Nephron (organoid): Measurements from ENCODE around the gene SNX5.
A peak's percentile ranks its signal among the peaks of the same experiment; 100 is the strongest.

Experiments
- H3K27ac Mint-ChIP-seq, 3 experiments: 2 replicates each; pipeline ENCODE4 v1.8.0; 2020; ENCODE audit warnings: mixed read lengths in 3 of 3, mild to moderate bottlenecking in 2 of 3, moderate library complexity in 1 of 3
- H3K27me3 Mint-ChIP-seq: 2 replicates; pipeline ENCODE4 v1.8.0; 2021; ENCODE audit warnings: low read depth, mild to moderate bottlenecking, moderate library complexity, mixed read lengths
- H3K36me3 Mint-ChIP-seq: 2 replicates; pipeline ENCODE4 v1.8.0; 2020; ENCODE audit warnings: low read depth, mixed read lengths
- H3K4me1 Mint-ChIP-seq: 2 replicates; pipeline ENCODE4 v1.8.0; 2020; ENCODE audit warnings: mixed read lengths
- H3K4me3 Mint-ChIP-seq, 3 experiments: 2 replicates each; pipeline ENCODE4 v1.8.0; 2020; ENCODE audit warnings: mild to moderate bottlenecking in 3 of 3, mixed read lengths in 3 of 3, moderate library complexity in 2 of 3
- H3K9me3 Mint-ChIP-seq: 2 replicates; pipeline ENCODE4 v1.8.0; 2020; ENCODE audit warnings: mixed read lengths
- TF ChIP-seq, protein P1 (sequence below), 3 experiments: fragments of 200-600 bp; sonication (generic); IDR thresholded peaks; one replicate each; pipeline ENCODE4 v1.5.0; 2021; ENCODE audit warnings: antibody characterized with exemption in 3 of 3; ENCODE audit not compliant: unreplicated experiment in 3 of 3

Gene SNX5

DNA sequence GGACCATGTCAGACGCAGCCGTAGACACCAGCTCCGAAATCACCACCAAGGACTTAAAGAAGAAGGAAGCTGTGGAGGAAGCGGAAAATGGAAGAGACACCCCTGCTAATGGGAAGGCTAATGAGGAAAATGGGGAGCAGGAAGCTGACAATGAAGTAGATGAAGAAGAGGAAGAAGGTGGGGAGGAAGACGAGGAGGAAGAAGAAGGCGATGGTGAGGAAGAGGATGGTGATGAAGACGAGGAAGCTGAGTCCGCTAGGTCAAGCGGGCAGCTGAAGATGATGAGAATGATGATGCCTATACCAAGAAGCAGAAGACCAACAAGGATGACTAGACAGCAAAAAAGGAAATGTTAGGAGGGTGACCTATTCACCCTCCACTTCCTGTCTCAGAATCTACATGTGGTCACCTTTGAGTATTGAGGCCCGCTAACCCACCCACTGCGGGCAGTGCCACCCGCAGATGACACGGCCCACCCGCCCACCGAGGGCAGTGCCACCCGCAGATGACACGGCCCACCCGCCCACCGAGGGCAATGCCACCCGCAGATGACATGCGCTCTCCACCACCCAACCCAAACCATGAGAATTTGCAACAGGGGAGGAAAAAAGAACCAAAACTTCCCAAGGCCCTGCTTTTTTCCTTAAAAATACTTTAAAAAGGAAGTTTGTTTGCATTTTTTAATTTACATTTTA is 43.5 kb upstream of the SNX5 start:
- TF ChIP-seq, protein P1, sequence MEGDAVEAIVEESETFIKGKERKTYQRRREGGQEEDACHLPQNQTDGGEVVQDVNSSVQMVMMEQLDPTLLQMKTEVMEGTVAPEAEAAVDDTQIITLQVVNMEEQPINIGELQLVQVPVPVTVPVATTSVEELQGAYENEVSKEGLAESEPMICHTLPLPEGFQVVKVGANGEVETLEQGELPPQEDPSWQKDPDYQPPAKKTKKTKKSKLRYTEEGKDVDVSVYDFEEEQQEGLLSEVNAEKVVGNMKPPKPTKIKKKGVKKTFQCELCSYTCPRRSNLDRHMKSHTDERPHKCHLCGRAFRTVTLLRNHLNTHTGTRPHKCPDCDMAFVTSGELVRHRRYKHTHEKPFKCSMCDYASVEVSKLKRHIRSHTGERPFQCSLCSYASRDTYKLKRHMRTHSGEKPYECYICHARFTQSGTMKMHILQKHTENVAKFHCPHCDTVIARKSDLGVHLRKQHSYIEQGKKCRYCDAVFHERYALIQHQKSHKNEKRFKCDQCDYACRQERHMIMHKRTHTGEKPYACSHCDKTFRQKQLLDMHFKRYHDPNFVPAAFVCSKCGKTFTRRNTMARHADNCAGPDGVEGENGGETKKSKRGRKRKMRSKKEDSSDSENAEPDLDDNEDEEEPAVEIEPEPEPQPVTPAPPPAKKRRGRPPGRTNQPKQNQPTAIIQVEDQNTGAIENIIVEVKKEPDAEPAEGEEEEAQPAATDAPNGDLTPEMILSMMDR (IDR thresholded peaks at IDR 0.05; ENCODE audit: unreplicated experiment in 3 of 3), result no peak
- peaks cover 12% of the 10 kb centered on the region for H3K27me3 Mint-ChIP-seq
- peaks cover 4% of the 10 kb centered on the region for H3K36me3 Mint-ChIP-seq
- H3K4me3 Mint-ChIP-seq, result no peak overlapping the region
- peak overlapping the region in 2 of 3 experiments; percentile 24 to 59 for H3K27ac Mint-ChIP-seq
- H3K9me3 Mint-ChIP-seq, result peaks cover 8% of the 10 kb centered on the region
- peaks cover 37% of the 10 kb centered on the region for H3K4me1 Mint-ChIP-seq

DNA sequence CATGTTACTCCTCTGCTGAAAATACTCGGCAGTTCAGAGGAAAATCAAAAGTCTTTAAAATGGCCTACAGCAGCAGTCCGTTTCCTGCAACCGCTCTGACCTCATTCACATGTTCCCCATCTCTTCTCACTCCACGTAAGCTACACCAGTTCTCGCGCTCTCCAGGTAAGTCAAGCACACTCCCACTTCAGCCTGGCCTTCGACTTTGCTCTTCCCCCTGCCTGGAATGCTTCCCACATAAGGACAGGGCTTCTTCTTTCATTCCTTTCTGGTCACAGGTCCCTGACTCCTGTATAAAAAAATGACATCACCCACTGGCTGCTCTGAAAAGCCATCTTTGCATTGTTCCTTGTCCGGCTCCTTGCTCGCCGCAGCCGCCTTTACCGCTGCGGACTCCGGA is 42.9 kb upstream of the SNX5 start:
- Mint-ChIP-seq H3K27me3 (peaks cover 12% of the 10 kb centered on the region), H3K27ac (peak overlapping the region; percentile 24 to 59 (median 28)), H3K36me3 (peaks cover 4% of the 10 kb centered on the region), H3K4me3 (no peak overlapping the region), H3K4me1 (peaks cover 41% of the 10 kb centered on the region), H3K9me3 (peaks cover 8% of the 10 kb centered on the region)
- TF ChIP-seq, protein P1 (IDR thresholded peaks at IDR 0.05; ENCODE audit: unreplicated experiment in 3 of 3), result no peak

DNA sequence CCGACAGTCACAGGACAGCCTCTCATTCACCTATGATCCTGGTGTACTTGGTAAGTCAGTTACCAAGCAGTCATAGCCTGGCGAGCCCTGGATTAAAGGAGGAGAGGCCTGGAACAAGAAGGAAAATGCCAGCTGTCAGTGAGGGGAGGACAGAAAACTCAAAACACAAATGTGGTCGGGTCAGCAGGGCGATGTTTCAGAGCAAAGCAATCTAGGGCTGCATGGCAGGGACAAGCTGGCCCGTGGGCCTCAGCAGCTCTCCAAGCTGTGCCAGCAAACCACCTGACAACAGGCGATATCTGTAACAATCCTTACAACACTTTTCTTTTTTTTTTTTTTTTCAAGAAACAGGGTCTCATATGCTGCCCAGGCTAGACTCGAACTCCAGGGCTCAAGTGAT is 40.5 kb upstream of the SNX5 start:
- H3K36me3 Mint-ChIP-seq, result peaks cover 4% of the 10 kb centered on the region
- TF ChIP-seq, protein P1 (IDR thresholded peaks at IDR 0.05; ENCODE audit: unreplicated experiment in 3 of 3), result no peak
- H3K4me1 Mint-ChIP-seq, result peaks cover 56% of the 10 kb centered on the region
- H3K4me3 Mint-ChIP-seq, result no peak overlapping the region
- H3K27ac Mint-ChIP-seq, result peak overlapping the region in 1 of 3 experiments; percentile 61
- peaks cover 12% of the 10 kb centered on the region for H3K27me3 Mint-ChIP-seq
- H3K9me3 Mint-ChIP-seq, result peaks cover 8% of the 10 kb centered on the region

DNA sequence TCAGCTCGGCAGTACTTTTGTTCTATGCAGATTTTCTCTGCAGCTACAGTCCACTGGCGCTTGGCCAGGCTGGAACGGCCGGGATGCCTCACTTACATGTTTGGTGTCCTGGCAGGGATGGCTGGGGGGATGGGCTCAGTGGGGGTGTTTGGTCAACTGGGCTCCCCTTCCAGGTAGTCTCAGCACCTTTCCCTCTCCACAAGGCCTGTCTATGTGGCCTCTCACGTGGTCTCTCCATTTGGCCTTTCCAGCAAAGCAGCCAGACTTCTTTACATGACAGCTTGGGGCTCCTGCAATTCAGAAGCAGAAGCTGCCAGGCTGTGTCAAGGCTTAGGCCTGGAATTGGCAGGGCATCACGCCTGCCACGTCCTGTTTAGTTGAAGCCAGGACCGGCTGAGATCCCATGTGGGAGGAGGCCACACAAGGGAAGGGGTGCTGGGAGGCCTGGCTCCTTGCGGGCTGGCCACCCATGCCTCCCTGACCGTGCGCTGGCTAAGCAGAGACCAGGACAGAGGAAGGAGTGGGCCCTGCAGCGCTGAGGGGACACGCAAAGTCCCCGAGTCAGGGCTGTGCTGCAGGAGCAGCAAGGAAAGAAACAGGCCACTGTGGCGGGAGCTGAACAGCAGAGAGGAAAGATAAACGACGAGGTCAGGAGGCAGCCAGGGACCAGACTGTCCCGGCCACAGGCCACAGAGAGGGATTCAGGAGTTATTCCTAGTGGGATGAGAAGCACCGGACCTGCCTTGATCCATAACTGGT is 39.1 kb upstream of the SNX5 start:
- Mint-ChIP-seq H3K4me3 (no peak overlapping the region), H3K36me3 (peaks cover 4% of the 10 kb centered on the region), H3K27ac (peak overlapping the region in 2 of 3 experiments; percentile 60 to 64), H3K27me3 (peaks cover 12% of the 10 kb centered on the region), H3K4me1 (peaks cover 61% of the 10 kb centered on the region), H3K9me3 (peaks cover 8% of the 10 kb centered on the region)
- TF ChIP-seq, protein P1 (IDR thresholded peaks at IDR 0.05; ENCODE audit: unreplicated experiment in 3 of 3), result no peak

DNA sequence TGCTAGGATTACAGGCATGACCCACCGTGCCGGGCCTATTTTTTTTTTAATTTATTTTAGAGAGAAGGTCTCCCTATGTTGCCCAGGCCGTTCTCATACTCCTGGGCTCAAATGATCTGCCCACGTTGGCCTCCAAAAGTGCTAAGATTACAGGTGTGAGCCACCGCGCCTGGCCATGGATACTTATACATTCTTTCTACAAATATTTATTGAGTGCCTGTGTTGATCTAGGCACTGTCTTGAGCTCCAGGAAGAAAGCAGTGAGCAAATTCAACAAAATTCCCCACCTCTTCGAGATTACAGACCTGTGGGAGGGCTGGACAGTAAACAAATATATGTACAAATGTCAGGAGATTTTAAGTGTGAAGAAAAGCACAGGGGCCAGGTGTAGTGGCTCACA is 38.1 kb upstream of the SNX5 start:
- Mint-ChIP-seq H3K4me1 (peaks cover 57% of the 10 kb centered on the region), H3K36me3 (peaks cover 4% of the 10 kb centered on the region), H3K27me3 (peaks cover 12% of the 10 kb centered on the region), H3K4me3 (no peak overlapping the region), H3K27ac (peak overlapping the region in 2 of 3 experiments; percentile 13 to 42), H3K9me3 (peaks cover 6% of the 10 kb centered on the region)
- TF ChIP-seq, protein P1 (IDR thresholded peaks at IDR 0.05; ENCODE audit: unreplicated experiment in 3 of 3), result no peak
